ENCODE measurements around the gene SERPINB1.
"Not testable (repeated sequence)": the region's sequence is repeated elsewhere in the genome, so short reads cannot be mapped to it uniquely, and the experiment has no call there.

The SERPINB1 gene

GRCh38 chr6:2866171-2866846, 24.6 kb upstream of the SERPINB1 start:
- no peak for DNase-seq (ENCODE audit: low read depth)

GRCh38 chr6:2865694-2866151, 24.1 kb upstream of the SERPINB1 start:
- peak; percentile 40 for DNase-seq (ENCODE audit: low read depth)

- no peak for DNase-seq (ENCODE audit: low read depth)
Observed at GRCh38 chr6:2865270-2865669, 23.6 kb upstream of the SERPINB1 start.

- DNase-seq (ENCODE audit: low read depth): no peak
Observed at GRCh38 chr6:2863901-2864300, 22.2 kb upstream of the SERPINB1 start.

- DNase-seq (ENCODE audit: low read depth): no peak
Observed at GRCh38 chr6:2862712-2863181, 21.1 kb upstream of the SERPINB1 start.

- DNase-seq (ENCODE audit: low read depth): no peak
Observed at GRCh38 chr6:2861822-2862164, 20.1 kb upstream of the SERPINB1 start.

- DNase-seq (ENCODE audit: low read depth): no peak
Observed at GRCh38 chr6:2861060-2861821, 19.6 kb upstream of the SERPINB1 start.

- not testable (repeated sequence) for DNase-seq (ENCODE audit: low read depth)
Observed at GRCh38 chr6:2860706-2861059, 19.0 kb upstream of the SERPINB1 start.

GRCh38 chr6:2859798-2860705, 18.4 kb upstream of the SERPINB1 start:
- DNase-seq (ENCODE audit: low read depth): not testable (repeated sequence)

- DNase-seq (ENCODE audit: low read depth): no peak
Observed at GRCh38 chr6:2859185-2859700, 17.6 kb upstream of the SERPINB1 start.

GRCh38 chr6:2857580-2858337, 16.1 kb upstream of the SERPINB1 start:
- DNase-seq (ENCODE audit: low read depth): peak; percentile 75

GRCh38 chr6:2857185-2857579, 15.5 kb upstream of the SERPINB1 start:
- DNase-seq (ENCODE audit: low read depth): no peak

- no peak for DNase-seq (ENCODE audit: low read depth)
Observed at GRCh38 chr6:2855061-2855519, 13.4 kb upstream of the SERPINB1 start.

GRCh38 chr6:2854396-2854982, 12.8 kb upstream of the SERPINB1 start:
- DNase-seq (ENCODE audit: low read depth): no peak

GRCh38 chr6:2853769-2854395, 12.2 kb upstream of the SERPINB1 start:
- DNase-seq (ENCODE audit: low read depth): peak; percentile 89

GRCh38 chr6:2853378-2853768, 11.7 kb upstream of the SERPINB1 start:
- DNase-seq (ENCODE audit: low read depth): not testable (repeated sequence)

GRCh38 chr6:2852921-2853322, 11.3 kb upstream of the SERPINB1 start:
- no peak for DNase-seq (ENCODE audit: low read depth)

- no peak for DNase-seq (ENCODE audit: low read depth)
Observed at GRCh38 chr6:2852514-2852855, 10.8 kb upstream of the SERPINB1 start.

- no peak for DNase-seq (ENCODE audit: low read depth)
Observed at GRCh38 chr6:2851727-2852513, 10.3 kb upstream of the SERPINB1 start.
